ENCODE data around the gene PPP5C.
"Not testable (repeated sequence)": the region's sequence is repeated elsewhere in the genome, so short reads cannot be mapped to it uniquely, and the experiment has no call there.

PPP5C gene

DNA sequence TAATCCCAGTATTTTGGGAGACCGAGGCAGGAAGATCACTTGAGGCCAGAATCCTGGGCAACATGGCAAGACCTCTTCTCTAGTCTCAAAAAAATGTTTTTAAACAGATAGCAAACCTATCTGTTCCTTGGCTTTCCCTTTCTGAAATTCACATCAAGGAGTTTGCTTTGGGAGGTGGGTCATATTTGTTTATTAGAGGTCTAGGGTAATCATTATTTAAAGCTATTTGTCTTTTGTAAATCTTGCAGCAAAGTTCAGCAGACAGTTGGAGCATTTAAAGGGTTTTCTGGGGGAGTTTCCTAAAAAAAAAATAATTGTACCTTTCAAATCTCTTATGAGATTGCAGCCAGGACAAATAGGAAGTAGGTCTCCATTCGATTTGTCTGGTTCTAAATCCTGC, 17.5 kb downstream of the PPP5C start:
- in situ Hi-C loops (cut with HindIII; ENCODE audit: low sequenced_read_pairs): no loop called here

DNA sequence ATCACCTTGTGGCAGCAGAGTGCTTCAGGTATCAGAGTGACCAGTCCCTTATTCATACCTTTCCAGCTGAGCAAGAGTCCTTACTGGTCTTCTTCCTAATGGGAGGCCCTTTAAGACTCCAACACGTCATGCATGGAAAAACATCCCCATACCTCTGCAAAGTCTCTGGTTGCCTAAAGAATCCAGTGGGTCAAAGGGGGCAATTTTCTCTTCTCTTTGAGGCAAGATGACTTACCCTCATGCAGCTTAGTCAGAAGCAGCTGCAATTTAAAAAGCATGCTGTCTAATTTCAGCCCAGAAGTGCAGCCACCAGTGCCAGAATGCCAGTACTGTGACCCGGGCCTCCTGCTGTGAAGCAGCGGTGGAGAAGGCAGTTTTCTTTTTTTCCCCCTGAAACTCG, 18.7 kb downstream of the PPP5C start:
- in situ Hi-C loops (cut with HindIII; ENCODE audit: low sequenced_read_pairs): no loop called here

DNA sequence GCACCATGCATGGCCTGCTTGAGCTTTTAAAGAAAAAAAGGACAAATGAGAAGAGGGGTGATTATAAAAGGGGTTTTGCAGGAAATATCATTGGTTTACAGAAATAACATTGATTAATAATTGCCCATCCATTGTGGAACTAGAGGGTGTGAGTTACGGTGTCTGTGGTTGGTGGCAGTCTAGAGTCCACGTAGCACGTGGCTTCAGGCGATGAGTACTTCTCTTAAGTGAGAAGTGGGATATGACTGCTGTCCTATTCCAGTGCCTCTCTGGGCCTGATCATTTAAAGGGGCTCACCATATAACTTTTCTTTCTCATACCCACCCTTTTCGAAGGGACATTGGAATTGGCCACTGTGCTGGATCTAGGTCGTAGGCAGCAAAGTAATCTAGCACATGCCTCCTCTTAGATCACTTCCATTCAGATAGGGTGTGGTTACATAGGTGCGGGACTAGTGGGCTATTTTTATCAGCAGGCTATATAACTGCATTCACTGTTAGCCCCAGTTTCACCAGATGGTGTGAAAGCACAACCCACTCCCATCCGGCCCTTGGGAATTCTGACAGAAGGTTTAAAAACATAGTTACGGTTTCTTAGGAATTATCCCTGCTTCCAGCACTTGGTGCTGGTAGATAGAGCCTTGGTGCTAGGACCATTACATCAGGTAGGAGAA, 19.9 kb downstream of the PPP5C start:
- in situ Hi-C loops (cut with HindIII; ENCODE audit: low sequenced_read_pairs): no loop called here

DNA sequence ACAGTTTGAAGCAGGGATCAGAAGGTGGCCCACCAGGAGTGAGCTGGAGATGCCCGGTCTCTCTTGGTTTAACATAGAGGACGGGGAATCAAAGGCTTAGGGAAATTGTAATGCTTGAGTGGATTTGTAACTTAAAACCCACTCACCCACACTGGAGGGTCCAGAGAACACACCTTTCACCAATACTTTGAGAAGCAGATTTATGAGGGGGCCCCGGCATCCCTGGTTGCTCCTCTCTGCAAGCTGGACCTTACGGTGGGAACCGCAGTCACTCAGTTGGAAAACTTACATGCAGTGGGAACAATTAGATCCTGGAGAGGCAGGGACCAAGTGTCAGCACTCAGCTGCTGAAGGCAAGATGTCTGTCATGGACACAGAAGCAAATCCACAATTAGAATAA, 20.5 kb downstream of the PPP5C start:
- in situ Hi-C loops (cut with HindIII; ENCODE audit: low sequenced_read_pairs): no loop called here

DNA sequence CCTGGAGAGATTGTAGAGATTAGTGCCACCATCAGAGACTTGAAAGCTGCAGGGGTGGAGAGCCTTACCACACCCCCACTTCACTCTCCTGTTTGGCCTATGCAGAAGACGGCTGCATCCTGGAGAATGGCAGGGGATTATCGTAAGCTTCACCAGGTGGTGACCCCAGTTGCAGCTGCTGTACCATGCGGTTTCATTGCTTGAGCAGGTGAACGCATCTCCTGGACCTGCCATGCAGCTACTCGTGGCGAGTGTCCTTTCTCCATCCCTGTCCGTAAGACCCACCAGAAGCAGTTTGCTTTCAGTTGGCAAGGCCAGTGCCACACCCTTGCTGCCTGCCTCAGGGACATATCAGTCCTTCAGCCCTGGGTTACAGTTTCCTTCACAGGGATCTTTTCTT, 21.2 kb downstream of the PPP5C start:
- in situ Hi-C loops (cut with HindIII; ENCODE audit: low sequenced_read_pairs): no loop called here

DNA sequence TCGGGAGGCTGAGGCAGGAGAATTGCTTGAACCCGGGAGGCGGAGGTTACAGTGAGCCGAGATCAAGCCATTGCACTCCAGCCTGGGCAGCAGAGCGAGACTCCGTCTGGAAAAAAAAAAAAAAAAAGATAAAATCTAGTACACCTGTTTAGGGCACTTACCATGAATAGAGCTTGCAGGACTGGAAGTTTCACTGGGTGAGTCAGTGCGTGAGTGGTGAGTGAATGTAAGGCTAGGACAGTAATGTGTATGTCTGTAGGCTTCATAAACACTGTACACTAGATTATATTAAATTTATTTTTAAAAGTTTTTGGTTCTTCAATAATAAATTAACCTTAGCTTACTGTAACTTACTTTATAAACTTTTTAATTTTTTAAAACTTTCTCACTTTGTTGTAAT, 22.9 kb downstream of the PPP5C start:
- in situ Hi-C loops (cut with HindIII; ENCODE audit: low sequenced_read_pairs): no loop called here

DNA sequence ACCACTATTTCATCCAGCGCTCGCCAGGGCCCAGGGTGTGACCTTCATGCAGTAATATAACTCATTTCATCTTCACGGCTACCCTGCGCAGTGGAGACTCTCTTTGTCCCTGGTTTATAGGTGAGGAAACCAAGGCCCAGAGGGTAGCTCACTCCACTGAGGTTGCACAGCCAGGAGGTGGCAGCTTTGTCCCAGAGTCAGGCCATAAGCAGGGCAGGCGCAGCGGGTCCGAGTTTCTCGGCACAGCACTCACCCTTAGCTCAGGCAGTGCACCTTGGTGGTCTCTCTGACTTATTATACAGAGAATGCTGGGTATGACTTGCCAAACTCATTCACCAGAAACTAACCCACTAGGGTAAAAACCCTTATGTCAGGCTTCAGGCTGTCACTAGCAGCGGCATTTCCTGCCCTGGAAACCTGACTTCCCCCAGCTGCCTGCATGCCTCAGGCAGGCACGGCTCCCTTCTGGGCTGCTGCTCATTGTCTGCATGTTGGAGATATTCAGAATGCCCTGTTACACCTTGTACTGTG, 24.5 kb downstream of the PPP5C start:
- in situ Hi-C loops (cut with HindIII; ENCODE audit: low sequenced_read_pairs): no loop called here

DNA sequence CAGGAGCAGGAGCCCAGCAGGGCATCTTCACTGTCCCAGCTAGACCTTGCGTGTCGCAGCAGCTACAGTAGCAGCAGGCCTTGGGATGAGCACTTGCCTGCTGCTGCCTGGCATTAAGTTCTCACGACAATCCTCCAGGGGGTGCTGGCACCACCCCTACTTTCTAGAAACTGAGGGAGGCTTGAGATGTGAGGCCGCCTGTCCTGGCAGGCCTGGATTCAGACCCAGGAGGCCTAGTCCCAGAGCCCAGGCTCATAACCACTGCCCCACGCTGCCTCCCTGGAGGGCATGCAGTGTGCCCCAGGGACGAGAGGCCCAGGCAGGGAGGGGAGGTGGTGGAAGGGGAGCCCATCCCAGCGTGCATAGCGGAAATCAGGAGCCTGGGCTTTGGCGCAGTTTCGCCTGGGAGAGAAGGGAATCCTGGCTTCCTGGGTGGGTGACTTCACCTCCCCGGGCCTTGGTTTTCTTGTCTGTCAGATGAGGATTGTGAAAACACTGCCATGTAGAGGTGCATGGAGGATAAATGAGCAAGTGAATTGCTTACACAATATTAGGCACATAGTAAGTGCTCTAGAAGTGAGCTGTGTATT, 26.1 kb downstream of the PPP5C start:
- in situ Hi-C loops (cut with HindIII; ENCODE audit: low sequenced_read_pairs): no loop called here

DNA sequence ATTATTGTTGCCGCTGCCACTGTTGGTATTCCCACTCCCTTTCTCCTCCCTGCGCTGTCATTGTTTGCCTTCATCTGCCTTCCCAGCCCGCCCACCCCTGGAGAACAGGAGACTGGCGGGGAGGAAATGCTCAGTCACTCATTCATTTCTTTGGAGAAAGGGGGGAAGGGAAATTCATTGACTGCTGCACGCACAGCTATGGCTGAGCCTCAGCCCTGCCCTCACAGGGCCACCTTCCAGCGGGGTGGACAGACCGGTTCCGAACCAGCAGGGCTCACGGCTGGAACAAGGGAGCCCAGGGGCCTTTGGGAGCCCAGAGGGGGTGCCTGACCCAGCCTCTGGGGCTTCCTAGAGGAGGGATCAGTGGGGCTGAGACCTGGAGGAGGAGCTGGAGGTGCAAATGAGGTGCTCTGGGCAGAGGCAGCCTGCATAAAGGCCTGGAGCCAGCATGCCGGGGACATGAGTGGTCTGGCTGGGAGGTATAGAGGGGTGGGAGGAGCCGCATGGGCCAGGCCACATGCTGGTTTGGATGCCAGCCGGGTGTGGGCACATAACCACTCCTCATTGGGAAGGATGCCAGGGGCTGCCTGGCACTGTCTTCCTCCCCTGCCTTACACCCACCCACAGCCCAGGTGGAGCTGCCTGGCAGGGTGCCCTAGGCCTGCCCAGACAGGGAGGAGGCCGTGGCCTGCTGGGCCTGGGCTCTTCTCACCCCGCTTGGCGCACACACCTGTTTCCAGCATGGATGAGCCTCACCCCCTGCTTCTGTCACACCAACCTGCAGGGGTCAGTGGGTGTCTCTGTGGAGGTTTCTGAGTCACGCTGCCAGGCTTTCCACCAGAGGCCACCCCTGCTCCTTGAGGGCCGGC, 26.8 kb downstream of the PPP5C start:
- in situ Hi-C loops (cut with HindIII; ENCODE audit: low sequenced_read_pairs): no loop called here

DNA sequence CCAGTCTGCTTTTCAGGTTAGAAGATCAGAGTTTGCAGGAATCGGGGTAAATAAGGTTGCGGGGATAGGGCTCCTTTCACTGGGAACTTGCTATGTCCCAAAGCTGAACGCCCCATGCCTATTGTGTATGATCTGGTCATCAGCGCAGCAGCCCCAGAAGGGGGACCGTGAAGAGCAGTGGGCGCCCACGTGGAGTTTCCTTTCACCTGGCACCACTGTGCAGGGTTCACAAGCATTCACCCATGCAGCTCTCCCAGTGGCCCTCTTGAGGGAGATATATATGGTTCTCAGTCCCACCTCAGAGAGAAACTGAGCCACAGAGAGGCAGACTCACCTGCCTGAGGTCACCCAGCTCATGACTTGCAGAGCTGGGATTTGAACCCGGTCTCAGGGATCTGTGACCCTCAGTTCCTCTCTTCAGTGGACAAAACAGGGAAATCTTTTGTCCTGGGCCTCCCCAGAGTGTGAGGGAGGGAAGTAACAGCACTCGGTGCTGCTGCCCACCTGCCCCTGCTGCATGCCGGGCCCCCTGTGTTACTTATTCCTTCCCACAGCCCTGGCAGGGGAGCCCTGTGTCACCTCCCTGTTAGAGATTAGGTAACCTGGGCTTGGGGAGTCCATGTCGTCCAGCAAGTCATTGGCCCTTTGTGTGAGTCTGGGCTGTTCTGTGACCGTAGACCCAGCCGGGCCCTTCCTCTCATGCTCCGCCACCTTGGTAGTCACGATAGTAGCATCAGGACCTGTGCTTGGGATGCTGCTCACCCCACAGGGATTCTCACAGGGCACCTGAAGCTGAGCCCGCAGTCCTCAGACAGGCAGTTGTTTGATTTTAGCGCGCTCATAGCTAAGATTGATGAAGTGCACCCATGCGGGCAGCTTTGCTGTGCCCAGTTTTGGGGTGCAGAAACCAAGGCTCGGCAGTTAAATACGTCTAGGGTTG, 27.9 kb downstream of the PPP5C start:
- in situ Hi-C loops (cut with HindIII; ENCODE audit: low sequenced_read_pairs): no loop called here

DNA sequence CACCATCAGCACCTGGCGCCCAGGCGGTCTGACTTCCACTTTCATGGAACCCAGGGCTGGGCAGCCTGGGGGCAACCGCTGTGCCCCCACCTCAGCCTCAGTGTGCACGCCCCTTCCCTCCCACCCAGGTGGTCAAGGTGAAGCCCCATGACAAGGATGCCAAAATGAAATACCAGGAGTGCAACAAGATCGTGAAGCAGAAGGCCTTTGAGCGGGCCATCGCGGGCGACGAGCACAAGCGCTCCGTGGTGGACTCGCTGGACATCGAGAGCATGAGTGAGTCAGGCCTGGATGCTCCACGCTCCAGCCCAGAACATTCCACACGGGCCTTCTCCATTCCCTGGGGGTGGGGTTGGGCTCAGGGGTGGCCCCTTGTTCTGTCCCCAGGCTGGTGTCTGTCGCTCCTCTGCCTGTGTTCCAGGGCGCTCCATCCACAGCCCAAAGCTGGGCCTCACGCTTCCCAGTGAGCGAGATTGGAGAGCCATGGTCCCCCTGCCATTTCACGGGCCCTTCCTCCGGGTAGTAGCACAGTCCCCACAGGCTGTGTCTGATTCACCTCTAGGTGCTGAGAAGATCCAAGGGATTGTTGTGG, 28.7 kb downstream of the PPP5C start:
- in situ Hi-C loops (cut with HindIII; ENCODE audit: low sequenced_read_pairs): not testable (repeated sequence)

DNA sequence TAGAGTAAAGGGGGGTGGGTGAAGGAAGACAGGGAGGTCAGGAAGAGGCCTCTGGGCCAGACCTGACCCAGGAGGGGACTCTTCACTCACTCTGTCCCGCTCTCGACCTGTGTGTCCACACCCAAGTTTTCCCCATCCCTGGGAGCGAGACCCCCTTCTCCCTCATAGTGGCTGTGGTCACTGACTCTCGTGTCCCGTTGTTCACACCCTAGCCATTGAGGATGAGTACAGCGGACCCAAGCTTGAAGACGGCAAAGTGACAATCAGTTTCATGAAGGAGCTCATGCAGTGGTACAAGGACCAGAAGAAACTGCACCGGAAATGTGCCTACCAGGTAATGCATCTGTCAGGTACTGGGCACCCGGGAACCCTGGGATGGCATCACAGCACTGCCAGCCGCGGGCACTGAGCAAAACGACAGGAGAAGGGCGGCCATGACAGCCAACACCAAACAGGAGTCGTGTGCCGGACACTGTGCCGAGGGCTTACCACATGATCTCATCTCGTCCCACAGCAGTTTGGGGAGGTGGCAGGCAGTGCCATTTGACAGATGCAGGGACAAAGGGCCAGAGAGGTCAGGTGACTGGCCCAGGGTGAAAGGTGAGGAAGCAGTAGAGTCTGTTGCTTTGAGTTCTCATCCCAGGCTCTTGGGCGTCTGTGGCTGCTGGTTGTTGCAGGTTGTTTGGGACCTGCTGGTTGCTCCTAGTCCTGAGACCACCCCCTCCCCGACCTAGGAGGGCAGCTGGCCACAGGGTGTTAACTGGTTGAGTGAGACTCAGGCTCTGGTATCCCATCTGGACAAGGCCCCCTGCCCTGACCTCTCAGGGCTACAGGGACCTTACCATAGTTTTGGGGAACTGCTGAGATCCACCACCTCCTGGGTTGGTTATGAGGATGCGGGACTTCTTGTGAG, 29.6 kb downstream of the PPP5C start:
- in situ Hi-C loops (cut with HindIII; ENCODE audit: low sequenced_read_pairs): no loop called here

DNA sequence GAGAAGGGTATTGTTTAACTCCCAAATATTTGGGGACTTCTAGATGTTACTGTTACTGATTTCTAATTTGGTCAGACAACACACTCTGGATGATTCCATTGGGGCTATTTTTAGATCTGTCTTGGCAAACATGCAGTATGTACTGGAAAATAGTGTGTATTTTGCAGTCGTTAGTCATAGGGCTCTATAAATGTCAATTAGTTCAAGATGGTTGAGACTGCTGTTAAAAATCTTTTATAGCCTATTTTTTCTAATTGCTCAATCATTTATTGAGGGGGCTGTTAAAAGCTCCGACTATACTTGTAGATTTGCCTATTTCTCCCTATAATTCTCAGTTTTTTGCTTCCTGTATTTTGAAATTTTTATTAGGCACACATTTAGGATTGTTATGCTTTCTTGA, 31.4 kb downstream of the PPP5C start:
- in situ Hi-C loops (cut with HindIII; ENCODE audit: low sequenced_read_pairs): no loop called here

DNA sequence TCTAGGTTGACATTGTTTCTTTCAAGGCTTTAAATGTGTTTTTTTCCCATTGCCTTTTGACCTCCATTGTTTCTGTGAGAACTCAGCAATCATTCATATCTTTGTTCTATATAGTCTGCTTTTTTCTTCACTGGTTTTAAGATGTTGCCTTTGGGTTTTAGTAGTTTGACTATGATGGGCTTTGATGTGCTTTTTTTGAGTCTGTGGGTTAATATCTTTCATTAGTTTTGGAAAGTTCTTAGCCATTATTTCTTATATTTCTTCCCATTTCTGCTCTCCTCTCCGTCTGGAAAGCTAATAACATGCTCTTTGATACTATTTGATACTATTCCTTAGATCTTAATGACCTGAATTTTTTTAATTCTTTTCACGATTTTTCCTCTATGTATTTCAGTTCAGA, 33.8 kb downstream of the PPP5C start:
- in situ Hi-C loops (cut with HindIII; ENCODE audit: low sequenced_read_pairs): no loop called here

DNA sequence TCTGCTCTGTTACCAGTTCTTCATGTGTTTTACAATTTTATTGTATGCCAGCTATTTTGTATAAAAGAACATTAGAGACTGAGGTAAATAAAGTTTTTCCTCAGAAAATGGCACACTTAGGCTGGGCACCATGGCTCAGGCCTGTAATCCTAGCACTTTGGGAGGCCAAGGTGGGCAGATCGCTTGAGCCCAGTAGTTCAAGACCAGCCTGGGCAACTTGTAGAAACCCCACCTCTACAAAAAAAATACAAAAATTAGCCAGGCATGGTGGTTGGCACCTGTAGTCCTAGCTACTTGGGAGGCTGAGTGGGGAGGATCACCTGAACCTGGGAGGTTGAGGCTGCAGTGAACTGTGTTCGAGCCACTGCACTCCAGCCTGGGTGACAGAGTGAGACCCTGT, 34.5 kb downstream of the PPP5C start:
- in situ Hi-C loops (cut with HindIII; ENCODE audit: low sequenced_read_pairs): no loop called here

DNA sequence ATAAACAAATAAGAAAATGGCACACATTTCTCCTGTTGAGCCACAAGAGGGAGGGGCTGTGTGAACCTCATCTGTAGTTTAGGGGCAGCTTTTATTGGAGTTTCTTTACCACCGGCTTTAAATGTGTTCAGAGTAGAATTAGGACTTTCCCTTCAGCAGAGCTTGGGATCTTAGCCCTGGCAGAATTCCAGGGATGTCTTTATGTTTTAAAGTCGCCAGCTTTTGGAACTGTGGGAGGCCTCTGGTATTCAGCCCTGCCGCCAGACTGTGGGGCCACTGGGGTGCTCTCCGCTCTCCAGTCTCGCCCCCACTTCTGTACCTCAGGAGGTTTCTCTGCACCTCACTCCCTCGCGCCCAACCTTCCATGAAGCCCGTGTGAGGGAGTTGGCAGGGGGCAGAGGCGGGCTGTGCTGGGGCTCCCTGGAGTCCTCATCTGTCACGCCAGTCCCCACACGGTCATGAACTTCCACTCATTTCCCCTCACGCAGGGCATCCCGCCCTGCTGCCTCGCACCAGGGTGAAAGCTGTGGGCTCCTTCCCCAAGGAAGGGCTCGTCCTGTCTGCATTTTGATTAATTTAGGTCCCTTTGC, 35.0 kb downstream of the PPP5C start:
- in situ Hi-C loops (cut with HindIII; ENCODE audit: low sequenced_read_pairs): no loop called here

DNA sequence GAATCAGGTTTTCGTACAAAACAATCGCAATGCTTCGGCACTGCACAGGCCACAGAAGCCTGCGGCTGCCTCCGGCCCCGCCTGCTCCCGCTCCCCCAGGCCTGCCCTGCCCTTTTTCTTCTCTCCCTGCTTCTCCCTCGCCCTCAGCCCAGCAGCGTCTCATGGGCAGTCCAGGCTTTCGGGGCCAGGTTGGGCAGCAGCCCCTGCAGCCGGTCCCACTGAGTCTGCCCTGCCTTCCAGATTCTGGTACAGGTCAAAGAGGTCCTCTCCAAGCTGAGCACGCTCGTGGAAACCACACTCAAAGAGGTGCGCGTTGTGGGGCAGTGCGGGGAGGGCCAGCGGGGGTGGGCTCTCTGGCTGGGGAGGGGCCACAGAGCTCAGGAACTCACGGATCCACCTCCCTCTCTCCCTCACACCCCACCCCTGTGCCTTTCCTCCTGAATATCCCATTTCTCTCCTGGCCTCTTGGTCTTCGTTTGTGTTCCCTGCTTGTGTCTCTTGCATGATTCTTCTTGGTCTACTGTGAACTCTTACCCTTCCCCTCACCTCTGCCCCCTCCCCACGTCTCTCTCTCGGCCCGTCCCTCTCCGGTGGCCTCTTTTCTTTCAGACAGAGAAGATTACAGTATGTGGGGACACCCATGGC, 36.4 kb downstream of the PPP5C start:
- in situ Hi-C loops (cut with HindIII; ENCODE audit: low sequenced_read_pairs): no loop called here

DNA sequence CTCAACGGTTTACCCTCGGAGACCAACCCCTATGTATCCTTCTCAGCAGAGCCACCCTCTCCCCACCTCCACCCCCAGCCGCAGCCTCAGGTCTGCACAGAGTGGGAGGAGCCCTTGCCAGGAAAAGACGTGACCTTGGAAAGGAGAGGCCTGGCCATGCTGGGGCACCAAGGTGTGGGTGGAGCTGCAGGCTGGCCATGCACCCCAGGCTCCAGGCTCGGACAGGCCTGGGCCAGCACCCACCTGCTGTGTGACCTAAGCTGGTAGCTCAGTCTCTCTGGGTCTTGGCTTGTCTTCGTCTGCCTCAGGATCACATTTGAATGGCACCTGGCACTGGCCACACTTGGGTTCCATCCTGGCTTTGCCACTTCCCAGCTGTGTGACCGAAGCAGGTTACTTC, 37.0 kb downstream of the PPP5C start:
- in situ Hi-C loops (cut with HindIII; ENCODE audit: low sequenced_read_pairs): no loop called here

Data from DLD1 (cell line).